ENCODE data around the gene VPS4A.

Gene VPS4A

GRCh38 chr16:69340095-69340644 is 29.0 kb downstream of the VPS4A start:
- TF ChIP-seq ZNF274 (IDR thresholded peaks at IDR 0.05; ENCODE audit: low read depth, low read length) = no peak
- no peak for TF ChIP-seq YY1 (IDR thresholded peaks at IDR 0.05; ENCODE audit: insufficient read depth, insufficient read length)
- TF ChIP-seq SUZ12 (IDR thresholded peaks at IDR 0.05; ENCODE audit: extremely low read depth, insufficient read depth, insufficient read length) = no peak
- Histone ChIP-seq H3K9ac (ENCODE audit: insufficient read length, low read depth) (peak overlapping the region; percentile 99), H3K9me3 (ENCODE audit: insufficient read depth, low read length) (no peaks in the 10 kb centered on the region), H3K27me3 (ENCODE audit: insufficient read depth, insufficient read length) (no peaks in the 10 kb centered on the region), H3K36me3 (ENCODE audit: insufficient read depth, insufficient read length, low read length) (peaks cover 70% of the 10 kb centered on the region), H3K4me1 (ENCODE audit: insufficient read depth, insufficient read length) (no peaks in the 10 kb centered on the region), H3K4me3 (ENCODE audit: insufficient read length, low read depth) (peak overlapping the region; percentile 99)
- DNase-seq (ENCODE audit: low read depth, low spot score) = no peak

GRCh38 chr16:69344171-69344570 is 33.0 kb downstream of the VPS4A start:
- Histone ChIP-seq H3K4me1 (ENCODE audit: insufficient read depth, insufficient read length) (no peaks in the 10 kb centered on the region), H3K9me3 (ENCODE audit: insufficient read depth, low read length) (no peaks in the 10 kb centered on the region), H3K27me3 (ENCODE audit: insufficient read depth, insufficient read length) (no peaks in the 10 kb centered on the region), H3K4me3 (ENCODE audit: insufficient read length, low read depth) (no peak overlapping the region), H3K9ac (ENCODE audit: insufficient read length, low read depth) (no peak overlapping the region), H3K36me3 (ENCODE audit: insufficient read depth, insufficient read length, low read length) (peaks cover 53% of the 10 kb centered on the region)
- no peak for DNase-seq (ENCODE audit: low read depth, low spot score)
- TF ChIP-seq YY1 (IDR thresholded peaks at IDR 0.05; ENCODE audit: insufficient read depth, insufficient read length) (no peak), SUZ12 (IDR thresholded peaks at IDR 0.05; ENCODE audit: extremely low read depth, insufficient read depth, insufficient read length) (no peak), ZNF274 (IDR thresholded peaks at IDR 0.05; ENCODE audit: low read depth, low read length) (no peak)

DNA sequence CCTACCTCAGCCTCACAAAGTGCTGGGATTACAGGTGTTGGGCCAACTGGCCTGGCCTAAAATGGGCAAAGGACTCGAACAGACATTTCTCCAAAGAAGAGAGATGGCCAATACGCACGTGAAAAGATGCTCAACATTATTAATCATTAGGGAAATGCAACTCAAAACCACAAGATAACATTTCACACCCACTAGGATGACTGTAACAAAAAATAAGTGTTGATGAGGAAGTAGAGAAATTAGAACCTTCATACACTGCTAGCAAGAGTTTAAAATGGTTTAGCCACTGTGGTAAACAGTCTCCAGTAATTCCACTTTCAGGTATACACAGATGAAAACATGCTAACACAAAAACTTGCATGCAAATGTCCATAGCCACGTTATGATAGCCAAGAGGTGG is 34.8 kb downstream of the VPS4A start:
- no peak for DNase-seq (ENCODE audit: low read depth, low spot score)
- no peaks in the 10 kb centered on the region for H3K9me3 ChIP-seq (ENCODE audit: insufficient read depth, low read length)
- no peak overlapping the region for H3K4me3 ChIP-seq (ENCODE audit: insufficient read length, low read depth)
- H3K27me3 ChIP-seq (ENCODE audit: insufficient read depth, insufficient read length) = no peaks in the 10 kb centered on the region
- H3K36me3 ChIP-seq (ENCODE audit: insufficient read depth, insufficient read length, low read length) = peaks cover 51% of the 10 kb centered on the region
- H3K4me1 ChIP-seq (ENCODE audit: insufficient read depth, insufficient read length) = no peaks in the 10 kb centered on the region
- H3K9ac ChIP-seq (ENCODE audit: insufficient read length, low read depth) = no peak overlapping the region
- TF ChIP-seq SUZ12 (IDR thresholded peaks at IDR 0.05; ENCODE audit: extremely low read depth, insufficient read depth, insufficient read length) (no peak), YY1 (IDR thresholded peaks at IDR 0.05; ENCODE audit: insufficient read depth, insufficient read length) (no peak), ZNF274 (IDR thresholded peaks at IDR 0.05; ENCODE audit: low read depth, low read length) (no peak)

GRCh38 chr16:69346683-69347082 is 35.5 kb downstream of the VPS4A start:
- TF ChIP-seq YY1 (IDR thresholded peaks at IDR 0.05; ENCODE audit: insufficient read depth, insufficient read length) (no peak), SUZ12 (IDR thresholded peaks at IDR 0.05; ENCODE audit: extremely low read depth, insufficient read depth, insufficient read length) (no peak), ZNF274 (IDR thresholded peaks at IDR 0.05; ENCODE audit: low read depth, low read length) (no peak)
- Histone ChIP-seq H3K9ac (ENCODE audit: insufficient read length, low read depth) (no peak overlapping the region), H3K4me3 (ENCODE audit: insufficient read length, low read depth) (no peak overlapping the region), H3K9me3 (ENCODE audit: insufficient read depth, low read length) (no peaks in the 10 kb centered on the region), H3K27me3 (ENCODE audit: insufficient read depth, insufficient read length) (no peaks in the 10 kb centered on the region), H3K4me1 (ENCODE audit: insufficient read depth, insufficient read length) (no peaks in the 10 kb centered on the region), H3K36me3 (ENCODE audit: insufficient read depth, insufficient read length, low read length) (peaks cover 51% of the 10 kb centered on the region)
- DNase-seq (ENCODE audit: low read depth, low spot score) = no peak

- no peak overlapping the region for H3K4me3 ChIP-seq (ENCODE audit: insufficient read length, low read depth)
- no peaks in the 10 kb centered on the region for H3K9me3 ChIP-seq (ENCODE audit: insufficient read depth, low read length)
- H3K4me1 ChIP-seq (ENCODE audit: insufficient read depth, insufficient read length) = no peaks in the 10 kb centered on the region
- no peaks in the 10 kb centered on the region for H3K27me3 ChIP-seq (ENCODE audit: insufficient read depth, insufficient read length)
- H3K9ac ChIP-seq (ENCODE audit: insufficient read length, low read depth) = no peak overlapping the region
- TF ChIP-seq YY1 (IDR thresholded peaks at IDR 0.05; ENCODE audit: insufficient read depth, insufficient read length) = no peak
- TF ChIP-seq ZNF274 (IDR thresholded peaks at IDR 0.05; ENCODE audit: low read depth, low read length) = no peak
- TF ChIP-seq SUZ12 (IDR thresholded peaks at IDR 0.05; ENCODE audit: extremely low read depth, insufficient read depth, insufficient read length) = no peak
- peaks cover 44% of the 10 kb centered on the region for H3K36me3 ChIP-seq (ENCODE audit: insufficient read depth, insufficient read length, low read length)
- no peak for DNase-seq (ENCODE audit: low read depth, low spot score)
Observed at GRCh38 chr16:69348222-69348621, 37.1 kb downstream of the VPS4A start.

DNA sequence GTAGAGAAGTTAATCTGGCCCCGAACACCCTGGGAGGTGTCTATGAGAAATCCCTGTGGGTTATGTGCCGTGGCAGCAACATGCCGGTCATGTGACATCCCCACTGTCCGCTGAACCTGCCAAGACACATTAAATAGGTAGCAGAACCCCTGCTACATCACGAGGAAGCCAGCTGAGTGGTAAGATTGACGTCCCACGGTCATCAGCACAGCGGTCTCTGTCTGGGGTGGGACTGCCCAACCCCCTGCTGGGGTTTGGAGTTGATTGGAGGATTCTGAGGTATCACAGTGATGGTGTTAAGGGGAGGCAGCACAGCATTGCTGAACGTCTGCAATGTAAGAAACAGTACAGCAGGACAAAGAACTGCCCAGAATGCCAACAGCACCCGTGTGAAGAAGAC is 38.4 kb downstream of the VPS4A start:
- TF ChIP-seq SUZ12 (IDR thresholded peaks at IDR 0.05; ENCODE audit: extremely low read depth, insufficient read depth, insufficient read length) = no peak
- TF ChIP-seq YY1 (IDR thresholded peaks at IDR 0.05; ENCODE audit: insufficient read depth, insufficient read length) = no peak
- TF ChIP-seq ZNF274 (IDR thresholded peaks at IDR 0.05; ENCODE audit: low read depth, low read length) = no peak
- H3K27me3 ChIP-seq (ENCODE audit: insufficient read depth, insufficient read length) = no peaks in the 10 kb centered on the region
- no peak overlapping the region for H3K4me3 ChIP-seq (ENCODE audit: insufficient read length, low read depth)
- no peaks in the 10 kb centered on the region for H3K9me3 ChIP-seq (ENCODE audit: insufficient read depth, low read length)
- no peak for DNase-seq (ENCODE audit: low read depth, low spot score)
- H3K4me1 ChIP-seq (ENCODE audit: insufficient read depth, insufficient read length) = no peaks in the 10 kb centered on the region
- H3K9ac ChIP-seq (ENCODE audit: insufficient read length, low read depth) = no peak overlapping the region
- H3K36me3 ChIP-seq (ENCODE audit: insufficient read depth, insufficient read length, low read length) = peaks cover 36% of the 10 kb centered on the region

GRCh38 chr16:69350536-69351133 is 39.5 kb downstream of the VPS4A start:
- no peak for DNase-seq (ENCODE audit: low read depth, low spot score)
- Histone ChIP-seq H3K36me3 (ENCODE audit: insufficient read depth, insufficient read length, low read length) (peaks cover 32% of the 10 kb centered on the region), H3K27me3 (ENCODE audit: insufficient read depth, insufficient read length) (no peaks in the 10 kb centered on the region), H3K4me3 (ENCODE audit: insufficient read length, low read depth) (no peak overlapping the region), H3K4me1 (ENCODE audit: insufficient read depth, insufficient read length) (no peaks in the 10 kb centered on the region), H3K9ac (ENCODE audit: insufficient read length, low read depth) (no peak overlapping the region), H3K9me3 (ENCODE audit: insufficient read depth, low read length) (no peaks in the 10 kb centered on the region)
- TF ChIP-seq YY1 (IDR thresholded peaks at IDR 0.05; ENCODE audit: insufficient read depth, insufficient read length) = no peak
- no peak for TF ChIP-seq SUZ12 (IDR thresholded peaks at IDR 0.05; ENCODE audit: extremely low read depth, insufficient read depth, insufficient read length)
- TF ChIP-seq ZNF274 (IDR thresholded peaks at IDR 0.05; ENCODE audit: low read depth, low read length) = no peak

Measured in NT2/D1 (cell line).